Panc1 (cell line): ENCODE results near the gene MAGI2.

Source experiments
- POLR2AphosphoS5 ChIP-seq: IDR thresholded peaks from 2 replicates; pipeline ENCODE4 v1.6.1; 2012; ENCODE audit warnings: mild to moderate bottlenecking, low read depth, low read length, moderate library complexity
- TF ChIP-seq, protein P1 (sequence below): fragments of 450-650 bp; IDR thresholded peaks from 2 replicates; pipeline ENCODE4 v1.5.1; 2017; ENCODE audit warnings: mild to moderate bottlenecking
- TF ChIP-seq, protein P2 (sequence below), 2 experiments: IDR thresholded peaks; 2 replicates each; pipeline ENCODE4 v1.6.1; 2011 to 2012; ENCODE audit warnings: low read depth in 2 of 2, control low read depth in 1 of 2, low read length in 1 of 2, mild to moderate bottlenecking in 1 of 2, moderate library complexity in 1 of 2; ENCODE audit not compliant: insufficient read depth in 1 of 2

DNA sequence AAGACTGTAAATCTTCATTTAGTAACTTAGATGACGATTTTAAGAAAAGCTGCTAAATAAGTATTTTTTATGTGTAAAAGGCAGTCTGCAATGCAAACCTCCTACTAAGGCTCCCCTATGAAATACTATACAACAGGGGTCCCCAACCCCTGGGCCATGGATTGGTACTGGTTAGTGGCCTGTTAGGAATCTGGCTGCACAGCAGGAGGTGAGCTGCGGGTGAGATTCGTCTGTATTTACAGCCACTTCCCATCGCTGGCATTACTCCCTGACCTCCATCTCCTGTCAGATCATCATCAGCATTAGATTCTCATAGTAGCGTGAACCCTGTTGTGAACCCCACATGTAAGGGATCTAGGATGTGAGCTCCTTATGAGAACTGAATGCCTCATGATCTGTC is 580.4 kb downstream of the MAGI2 start:
- TF ChIP-seq, protein P1, sequence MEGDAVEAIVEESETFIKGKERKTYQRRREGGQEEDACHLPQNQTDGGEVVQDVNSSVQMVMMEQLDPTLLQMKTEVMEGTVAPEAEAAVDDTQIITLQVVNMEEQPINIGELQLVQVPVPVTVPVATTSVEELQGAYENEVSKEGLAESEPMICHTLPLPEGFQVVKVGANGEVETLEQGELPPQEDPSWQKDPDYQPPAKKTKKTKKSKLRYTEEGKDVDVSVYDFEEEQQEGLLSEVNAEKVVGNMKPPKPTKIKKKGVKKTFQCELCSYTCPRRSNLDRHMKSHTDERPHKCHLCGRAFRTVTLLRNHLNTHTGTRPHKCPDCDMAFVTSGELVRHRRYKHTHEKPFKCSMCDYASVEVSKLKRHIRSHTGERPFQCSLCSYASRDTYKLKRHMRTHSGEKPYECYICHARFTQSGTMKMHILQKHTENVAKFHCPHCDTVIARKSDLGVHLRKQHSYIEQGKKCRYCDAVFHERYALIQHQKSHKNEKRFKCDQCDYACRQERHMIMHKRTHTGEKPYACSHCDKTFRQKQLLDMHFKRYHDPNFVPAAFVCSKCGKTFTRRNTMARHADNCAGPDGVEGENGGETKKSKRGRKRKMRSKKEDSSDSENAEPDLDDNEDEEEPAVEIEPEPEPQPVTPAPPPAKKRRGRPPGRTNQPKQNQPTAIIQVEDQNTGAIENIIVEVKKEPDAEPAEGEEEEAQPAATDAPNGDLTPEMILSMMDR = no peak
- no peak for TF ChIP-seq POLR2AphosphoS5
- TF ChIP-seq, protein P2, sequence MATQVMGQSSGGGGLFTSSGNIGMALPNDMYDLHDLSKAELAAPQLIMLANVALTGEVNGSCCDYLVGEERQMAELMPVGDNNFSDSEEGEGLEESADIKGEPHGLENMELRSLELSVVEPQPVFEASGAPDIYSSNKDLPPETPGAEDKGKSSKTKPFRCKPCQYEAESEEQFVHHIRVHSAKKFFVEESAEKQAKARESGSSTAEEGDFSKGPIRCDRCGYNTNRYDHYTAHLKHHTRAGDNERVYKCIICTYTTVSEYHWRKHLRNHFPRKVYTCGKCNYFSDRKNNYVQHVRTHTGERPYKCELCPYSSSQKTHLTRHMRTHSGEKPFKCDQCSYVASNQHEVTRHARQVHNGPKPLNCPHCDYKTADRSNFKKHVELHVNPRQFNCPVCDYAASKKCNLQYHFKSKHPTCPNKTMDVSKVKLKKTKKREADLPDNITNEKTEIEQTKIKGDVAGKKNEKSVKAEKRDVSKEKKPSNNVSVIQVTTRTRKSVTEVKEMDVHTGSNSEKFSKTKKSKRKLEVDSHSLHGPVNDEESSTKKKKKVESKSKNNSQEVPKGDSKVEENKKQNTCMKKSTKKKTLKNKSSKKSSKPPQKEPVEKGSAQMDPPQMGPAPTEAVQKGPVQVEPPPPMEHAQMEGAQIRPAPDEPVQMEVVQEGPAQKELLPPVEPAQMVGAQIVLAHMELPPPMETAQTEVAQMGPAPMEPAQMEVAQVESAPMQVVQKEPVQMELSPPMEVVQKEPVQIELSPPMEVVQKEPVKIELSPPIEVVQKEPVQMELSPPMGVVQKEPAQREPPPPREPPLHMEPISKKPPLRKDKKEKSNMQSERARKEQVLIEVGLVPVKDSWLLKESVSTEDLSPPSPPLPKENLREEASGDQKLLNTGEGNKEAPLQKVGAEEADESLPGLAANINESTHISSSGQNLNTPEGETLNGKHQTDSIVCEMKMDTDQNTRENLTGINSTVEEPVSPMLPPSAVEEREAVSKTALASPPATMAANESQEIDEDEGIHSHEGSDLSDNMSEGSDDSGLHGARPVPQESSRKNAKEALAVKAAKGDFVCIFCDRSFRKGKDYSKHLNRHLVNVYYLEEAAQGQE (IDR thresholded peaks at IDR 0.05; ENCODE audit: insufficient read depth in 1 of 2, low read depth in 2 of 2, low read length in 1 of 2) = no peak
